HG03175 (cell line): Measurements from ENCODE around the gene TMEM109.

Source experiments
- ATAC-seq: cut with Tn5 transposase; IDR thresholded peaks from one replicate; pipeline ENCODE4 v1.9.1; 2021; ENCODE audit warnings: mild to moderate bottlenecking, moderate library complexity; ENCODE audit not compliant: unreplicated experiment

The TMEM109 gene, protein sequence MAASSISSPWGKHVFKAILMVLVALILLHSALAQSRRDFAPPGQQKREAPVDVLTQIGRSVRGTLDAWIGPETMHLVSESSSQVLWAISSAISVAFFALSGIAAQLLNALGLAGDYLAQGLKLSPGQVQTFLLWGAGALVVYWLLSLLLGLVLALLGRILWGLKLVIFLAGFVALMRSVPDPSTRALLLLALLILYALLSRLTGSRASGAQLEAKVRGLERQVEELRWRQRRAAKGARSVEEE

DNA sequence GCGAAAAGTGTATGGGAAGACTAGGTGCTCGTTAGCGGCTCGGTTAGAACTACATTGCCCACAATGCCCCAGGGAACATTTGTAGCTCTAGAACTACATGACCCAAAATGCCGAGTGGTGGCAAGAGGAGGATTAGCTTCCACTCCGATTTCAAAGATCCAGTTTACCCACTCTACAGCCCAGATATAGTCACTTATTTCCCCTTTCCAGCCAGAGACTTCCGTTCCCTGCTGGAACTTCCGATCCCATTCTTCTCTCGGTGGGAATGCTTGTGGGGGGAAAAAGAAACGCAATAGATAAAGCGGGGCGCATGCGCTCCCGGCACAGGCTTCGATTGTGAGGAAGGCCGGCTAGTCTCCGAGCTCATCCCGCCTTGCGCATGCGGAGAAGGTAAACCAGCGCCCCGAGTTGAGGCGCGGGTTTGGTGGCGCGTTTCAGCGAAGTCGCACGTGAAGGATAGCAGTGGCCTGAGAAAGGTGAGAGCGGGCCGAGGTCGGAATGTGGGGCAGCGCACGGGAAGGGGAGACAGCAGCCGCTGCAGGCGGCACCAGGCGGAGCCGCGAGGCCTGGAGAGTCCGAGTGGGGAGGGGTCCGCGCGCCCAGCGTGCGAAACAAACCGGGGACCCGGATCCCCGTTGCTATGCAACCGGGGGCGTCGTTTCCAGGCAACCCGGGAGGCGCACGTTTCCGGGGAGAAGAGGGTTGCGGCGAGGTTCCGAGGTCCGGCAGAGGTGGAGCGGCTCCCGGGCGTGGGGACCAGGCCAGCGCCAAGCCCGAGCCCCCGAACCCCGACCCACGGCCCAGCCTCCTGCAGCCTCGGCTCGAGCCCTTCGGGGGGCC is at the start of gene TMEM109:
TSS of gene TMEM109 (plus strand) at position 366 of the 840 bp plus-strand sequence. CDS start 5,536 bp downstream, outside the sequence.
- peak; percentile 43 for ATAC-seq

GRCh38 chr11:60864856-60865513 is 49.0 kb upstream of the TMEM109 start:
- no peak for ATAC-seq

DNA sequence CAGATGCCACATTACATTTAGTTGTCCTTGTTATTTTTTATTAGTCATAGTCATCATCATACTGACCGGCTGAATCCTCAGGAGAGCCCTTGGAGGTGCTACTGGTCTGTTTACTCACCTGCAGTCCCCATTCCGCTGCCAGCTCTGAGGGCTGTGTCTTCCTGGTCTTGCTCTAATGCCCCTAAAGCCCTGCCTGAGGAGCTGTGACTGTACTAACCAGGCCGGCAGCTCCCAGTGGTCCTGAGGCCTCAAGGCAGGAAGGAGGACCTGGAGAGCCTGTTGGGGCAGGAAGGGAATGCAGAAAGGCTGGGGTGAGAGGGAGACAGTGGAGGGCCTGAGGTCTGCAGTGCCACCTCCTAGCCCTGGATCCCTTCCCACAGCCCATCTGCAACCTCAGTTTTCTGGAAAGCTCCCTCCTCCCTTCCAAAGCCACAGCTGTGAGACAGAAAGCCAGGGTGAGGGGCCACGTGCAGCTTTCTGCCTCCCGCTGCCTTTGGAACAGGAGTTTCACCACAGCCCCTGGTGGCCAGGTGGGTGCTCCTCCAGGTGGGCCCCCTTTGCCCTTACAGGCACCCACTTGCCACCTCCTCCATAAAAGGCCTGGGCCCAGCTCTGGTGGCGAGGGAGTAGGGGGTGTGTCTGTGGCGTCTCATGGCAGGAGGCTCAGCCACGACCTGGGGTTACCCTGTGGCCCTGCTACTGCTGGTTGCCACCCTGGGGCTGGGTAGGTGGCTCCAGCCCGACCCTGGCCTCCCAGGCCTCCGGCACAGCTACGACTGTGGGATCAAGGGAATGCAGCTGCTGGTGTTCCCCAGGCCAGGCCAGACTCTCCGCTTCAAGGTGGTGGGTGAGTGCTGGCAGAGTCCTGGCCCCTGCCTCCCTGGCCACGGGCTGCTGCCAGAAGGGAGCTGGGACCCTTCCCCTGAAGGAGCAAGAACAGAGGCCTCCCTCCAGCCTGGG is 46.8 kb upstream of the TMEM109 start, which contains the start of gene ZP1:
TSS of gene ZP1 (plus strand) at position 632 of the 960 bp plus-strand sequence. CDS start at position 652, 20 bp downstream.
- no peak for ATAC-seq

GRCh38 chr11:60867871-60868681 is 45.9 kb upstream of the TMEM109 start:
- ATAC-seq, result no peak

GRCh38 chr11:60868682-60869450 is 45.1 kb upstream of the TMEM109 start:
- no peak for ATAC-seq

- no peak for ATAC-seq
Measured at GRCh38 chr11:60869451-60869825, 44.5 kb upstream of the TMEM109 start.

- ATAC-seq, result no peak
Measured at GRCh38 chr11:60870276-60870675, 43.7 kb upstream of the TMEM109 start.

DNA sequence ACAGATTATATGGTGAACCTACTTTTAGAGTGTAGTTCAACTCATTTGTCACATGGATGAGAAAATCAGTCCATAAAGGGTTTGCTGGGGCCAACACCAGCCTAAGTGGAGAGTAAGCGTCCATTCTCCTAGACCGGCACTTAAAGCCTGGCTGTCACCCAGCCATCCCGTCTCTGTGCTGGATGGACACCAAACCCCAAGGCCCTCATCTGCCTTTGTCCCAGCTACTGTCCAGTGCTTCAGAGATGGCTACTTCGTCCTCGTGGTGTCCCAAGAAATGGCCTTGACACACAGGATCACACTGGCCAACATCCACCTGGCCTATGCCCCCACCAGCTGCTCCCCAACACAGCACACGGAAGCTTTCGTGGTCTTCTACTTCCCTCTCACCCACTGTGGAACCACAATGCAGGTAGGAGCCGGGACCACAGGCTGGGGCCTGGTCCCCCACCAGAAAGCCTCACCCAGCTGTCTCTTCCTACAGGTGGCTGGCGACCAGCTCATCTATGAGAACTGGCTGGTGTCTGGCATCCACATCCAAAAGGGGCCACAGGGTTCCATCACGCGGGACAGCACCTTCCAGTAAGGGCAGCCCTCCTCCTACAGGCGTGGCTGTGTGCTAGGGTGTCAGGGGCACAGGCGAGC is 43.1 kb upstream of the TMEM109 start:
- no peak for ATAC-seq

GRCh38 chr11:60871378-60872061 is 42.4 kb upstream of the TMEM109 start:
- no peak for ATAC-seq

GRCh38 chr11:60872124-60872960 is 41.6 kb upstream of the TMEM109 start:
- no peak for ATAC-seq

DNA sequence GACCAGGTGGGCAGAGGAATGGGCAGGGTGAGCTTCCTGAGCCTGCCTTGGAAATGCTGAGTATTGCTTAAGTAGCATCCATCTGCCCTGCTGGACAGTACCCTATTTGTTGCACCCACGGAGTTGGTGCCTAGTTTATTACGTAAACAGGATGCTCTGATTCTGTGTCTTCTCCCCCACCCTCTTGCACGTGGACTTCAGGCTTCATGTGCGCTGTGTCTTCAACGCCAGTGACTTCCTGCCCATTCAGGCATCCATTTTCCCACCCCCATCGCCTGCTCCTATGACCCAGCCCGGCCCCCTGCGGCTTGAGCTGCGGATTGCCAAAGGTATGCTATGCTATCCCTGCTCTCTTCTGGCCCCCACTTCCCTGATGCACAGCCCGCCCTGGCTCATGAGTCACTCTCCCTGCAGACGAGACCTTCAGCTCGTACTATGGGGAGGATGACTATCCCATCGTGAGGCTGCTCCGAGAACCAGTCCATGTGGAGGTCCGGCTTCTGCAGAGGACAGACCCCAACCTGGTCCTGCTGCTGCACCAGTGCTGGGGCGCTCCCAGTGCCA is 40.9 kb upstream of the TMEM109 start:
- ATAC-seq, result no peak

DNA sequence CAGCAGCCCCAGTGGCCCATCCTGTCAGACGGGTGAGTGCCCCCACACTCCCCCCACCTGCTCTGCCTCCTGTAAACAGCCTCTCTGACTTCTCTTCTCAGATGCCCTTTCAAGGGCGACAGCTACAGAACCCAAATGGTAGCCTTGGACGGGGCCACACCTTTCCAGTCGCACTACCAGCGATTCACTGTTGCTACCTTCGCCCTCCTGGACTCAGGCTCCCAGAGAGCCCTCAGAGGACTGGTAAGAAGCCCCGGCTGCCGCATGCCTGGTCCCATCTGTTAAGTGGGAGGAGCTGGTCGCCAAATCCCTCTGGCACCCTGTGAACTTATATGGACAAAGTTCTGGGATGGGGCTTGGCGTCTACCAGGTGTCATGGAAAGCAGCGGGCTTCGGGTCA is 40.4 kb upstream of the TMEM109 start:
- ATAC-seq, result no peak

GRCh38 chr11:60874421-60875365 is 39.3 kb upstream of the TMEM109 start:
- no peak for ATAC-seq

GRCh38 chr11:60875366-60876167 is 38.4 kb upstream of the TMEM109 start:
- no peak for ATAC-seq

- ATAC-seq, result no peak
Measured at GRCh38 chr11:60876168-60876485, 37.8 kb upstream of the TMEM109 start.
